KMS-11 (cell line): ENCODE results near the gene MX1.
"Not testable (repeated sequence)": the region's sequence is repeated elsewhere in the genome, so short reads cannot be mapped to it uniquely, and the experiment has no call there.

Experiments used
- H2AFZ ChIP-seq: fragments of 200-600 bp; sonication (generic); 2 replicates; pipeline ENCODE4 v1.6.1; 2016; ENCODE audit warnings: antibody characterized with exemption, mixed run types, low read depth
- H3K27ac ChIP-seq: fragments of 200-600 bp; sonication (generic); 2 replicates; pipeline ENCODE4 v1.6.1; 2016; ENCODE audit warnings: mild to moderate bottlenecking, mixed run types
- H3K27me3 ChIP-seq: fragments of 200-600 bp; sonication (generic); 2 replicates; pipeline ENCODE4 v1.6.1; 2017; ENCODE audit warnings: mild to moderate bottlenecking, low read depth, mixed run types, moderate library complexity; ENCODE audit not compliant: insufficient read depth
- H3K36me3 ChIP-seq: fragments of 200-600 bp; sonication (generic); 2 replicates; pipeline ENCODE4 v1.6.1; 2017; ENCODE audit warnings: mild to moderate bottlenecking, mixed run types; ENCODE audit not compliant: insufficient read depth
- H3K4me1 ChIP-seq: fragments of 200-600 bp; sonication (generic); 2 replicates; pipeline ENCODE4 v1.6.1; 2016; ENCODE audit warnings: mild to moderate bottlenecking, low read depth, mixed run types; ENCODE audit not compliant: poor library complexity, severe bottlenecking
- H3K4me2 ChIP-seq: fragments of 200-600 bp; sonication (generic); 2 replicates; pipeline ENCODE4 v1.7.0; 2016; ENCODE audit warnings: mild to moderate bottlenecking, mixed run types
- H3K4me3 ChIP-seq: fragments of 200-600 bp; sonication (generic); IDR thresholded peaks from 2 replicates; pipeline ENCODE4 v1.6.1; 2017; ENCODE audit warnings: low read depth, low read length, mixed read lengths; ENCODE audit not compliant: insufficient read depth
- H3K79me2 ChIP-seq: fragments of 200-600 bp; sonication (generic); 2 replicates; pipeline ENCODE4 v1.6.1; 2016; ENCODE audit warnings: low read depth, mixed run types; ENCODE audit not compliant: insufficient read depth
- H3K9ac ChIP-seq: fragments of 200-600 bp; sonication (generic); 2 replicates; pipeline ENCODE4 v1.6.1; 2016; ENCODE audit warnings: mild to moderate bottlenecking, mixed run types
- H4K20me1 ChIP-seq: fragments of 200-600 bp; sonication (generic); 2 replicates; pipeline ENCODE4 v1.6.1; 2016; ENCODE audit warnings: mild to moderate bottlenecking, mixed run types; ENCODE audit not compliant: insufficient read depth
- CTCF ChIP-seq: fragments of 200-600 bp; sonication (generic); conservative IDR thresholded peaks from 2 replicates; pipeline ENCODE4 v1.6.1; 2017; ENCODE audit warnings: low read depth, mild to moderate bottlenecking, antibody characterized with exemption, low read length, moderate library complexity, mixed read lengths

MX1 gene

DNA sequence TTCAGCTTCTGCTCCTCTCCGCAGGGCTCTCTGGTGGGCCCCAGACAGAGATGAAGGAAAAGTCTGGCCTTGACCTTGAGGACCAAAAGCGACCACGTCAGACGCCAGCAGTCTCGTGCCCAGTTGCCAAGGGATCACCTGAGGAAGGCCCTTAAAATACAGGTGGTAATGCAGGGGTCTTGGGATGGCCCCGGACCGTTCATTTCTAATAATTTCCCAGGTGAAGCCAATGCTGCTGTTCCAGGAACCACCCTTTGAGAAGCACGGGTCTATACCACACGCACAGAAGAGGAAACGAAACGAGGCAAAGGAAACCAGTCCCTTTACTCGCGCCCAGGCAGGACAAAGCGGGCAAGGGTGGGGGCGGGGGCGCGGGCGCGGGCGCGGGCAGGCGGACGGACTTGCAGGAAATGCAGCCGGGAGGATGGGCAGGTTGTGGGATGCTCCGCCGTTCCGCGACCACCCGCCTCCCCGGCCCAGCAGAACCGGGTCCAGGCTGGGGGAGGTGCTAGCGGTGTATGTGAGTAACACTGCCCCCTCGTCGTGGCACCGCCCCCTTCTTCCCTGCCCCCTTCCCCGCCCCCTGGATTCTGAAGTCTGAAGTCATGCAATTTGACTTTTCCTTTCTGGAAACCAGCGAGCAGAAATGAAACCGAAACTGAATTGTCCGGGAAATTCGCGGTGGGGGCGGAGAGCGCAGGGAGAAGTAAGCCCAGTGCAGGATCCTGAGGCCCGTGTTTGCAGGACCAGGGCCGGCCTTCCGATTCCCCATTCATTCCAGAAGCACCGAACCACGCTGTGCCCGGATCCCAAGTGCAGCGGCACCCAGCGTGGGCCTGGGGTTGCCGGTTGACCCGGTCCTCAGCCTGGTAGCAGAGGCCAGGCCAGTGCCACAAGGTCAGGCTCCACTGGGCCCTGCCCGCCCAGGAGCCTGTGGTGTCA is 5.8 kb upstream of the MX1 start:
- H3K9ac ChIP-seq = peak overlapping the region; percentile 67; the same call in 1 of the 2 replicates
- peak overlapping the region; percentile 97 for H3K4me2 ChIP-seq
- no peaks in the 10 kb centered on the region for H4K20me1 ChIP-seq
- H3K4me1 ChIP-seq = peaks cover 8% of the 10 kb centered on the region
- no peak for TF ChIP-seq CTCF
- no peaks in the 10 kb centered on the region for H3K79me2 ChIP-seq
- H3K27ac ChIP-seq = peak overlapping the region; percentile 27; the same call in 1 of the 2 replicates
- H3K4me3 ChIP-seq = no peak overlapping the region
- H2AFZ ChIP-seq = peak overlapping the region; percentile 94
- no peaks in the 10 kb centered on the region for H3K36me3 ChIP-seq
- H3K27me3 ChIP-seq = no peaks in the 10 kb centered on the region

- H3K36me3 ChIP-seq, H3K9ac ChIP-seq, H3K27me3 ChIP-seq, H4K20me1 ChIP-seq, H3K4me3 ChIP-seq, H3K27ac ChIP-seq, H3K79me2 ChIP-seq: not testable (repeated sequence)
- Histone ChIP-seq H2AFZ (peak overlapping the region; percentile 94), H3K4me2 (0 out of 2 replicates have a peak overlapping the region, but pooled peaks have one; percentile 97), H3K4me1 (peaks cover 13% of the 10 kb centered on the region)
These were observed 5.0 kb upstream of the MX1 start for GRCh38 chr21:41420998-41421397.

GRCh38 chr21:41422546-41423304 is 3.3 kb upstream of the MX1 start:
- Histone ChIP-seq H3K4me1 (peaks cover 13% of the 10 kb centered on the region), H3K9ac (no peak overlapping the region), H4K20me1 (no peaks in the 10 kb centered on the region), H3K27me3 (no peaks in the 10 kb centered on the region), H3K36me3 (no peaks in the 10 kb centered on the region), H3K27ac (no peak overlapping the region), H3K4me2 (no peak overlapping the region), H3K4me3 (no peak overlapping the region), H2AFZ (no peak overlapping the region), H3K79me2 (no peaks in the 10 kb centered on the region)
- TF ChIP-seq CTCF = no peak

- H3K79me2 ChIP-seq, H2AFZ ChIP-seq, H3K36me3 ChIP-seq, H3K9ac ChIP-seq, H3K27ac ChIP-seq, H3K27me3 ChIP-seq, H3K4me2 ChIP-seq, H3K4me3 ChIP-seq, H4K20me1 ChIP-seq: not testable (repeated sequence)
- H3K4me1 ChIP-seq = peaks cover 13% of the 10 kb centered on the region
These were observed 2.8 kb upstream of the MX1 start for GRCh38 chr21:41423305-41423636.

GRCh38 chr21:41425588-41425953 is 468 bp upstream of the MX1 start:
- Histone ChIP-seq H3K4me3 (no peak overlapping the region), H4K20me1 (no peaks in the 10 kb centered on the region), H3K79me2 (no peaks in the 10 kb centered on the region), H3K4me1 (peaks cover 8% of the 10 kb centered on the region), H3K27me3 (no peaks in the 10 kb centered on the region), H3K36me3 (no peaks in the 10 kb centered on the region), H3K27ac (no peak overlapping the region), H3K9ac (peak overlapping the region; percentile 63; the same call in 1 of the 2 replicates), H3K4me2 (peak overlapping the region; percentile 71), H2AFZ (peak overlapping the region; percentile 81)
- TF ChIP-seq CTCF = no peak
